ENCODE data around the gene ZNF334.

The ZNF334 gene

DNA sequence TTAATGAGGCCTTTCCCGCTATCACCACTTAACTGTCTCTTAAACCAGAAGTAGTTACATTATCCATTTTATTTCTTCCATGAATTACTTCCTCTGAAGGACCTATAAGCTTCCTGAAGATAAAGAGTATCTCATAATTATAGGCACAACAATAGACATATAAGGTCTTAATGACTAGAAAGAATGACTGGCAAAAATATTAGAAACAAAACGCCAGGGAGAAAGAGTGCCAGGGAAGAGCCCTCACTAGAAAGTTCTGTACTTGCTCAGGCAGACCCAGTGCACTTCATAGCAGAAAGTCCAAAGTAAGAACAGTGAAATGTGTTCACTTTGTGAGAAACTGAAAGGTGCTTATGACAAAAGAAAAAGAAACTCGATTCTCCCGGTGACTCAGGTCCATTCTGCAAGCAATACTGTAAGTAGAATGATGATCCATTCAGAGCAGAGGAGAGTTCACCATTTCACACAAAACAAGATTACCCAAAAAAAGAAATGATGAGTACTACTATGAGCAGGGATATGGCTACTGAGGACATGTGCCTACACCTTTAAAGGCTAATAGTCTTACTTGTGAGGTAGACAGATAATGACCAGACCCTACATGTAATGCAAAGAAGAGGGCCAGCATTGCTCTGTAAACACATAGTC is 5.5 kb downstream of the ZNF334 start:
- TF ChIP-seq, protein P1, sequence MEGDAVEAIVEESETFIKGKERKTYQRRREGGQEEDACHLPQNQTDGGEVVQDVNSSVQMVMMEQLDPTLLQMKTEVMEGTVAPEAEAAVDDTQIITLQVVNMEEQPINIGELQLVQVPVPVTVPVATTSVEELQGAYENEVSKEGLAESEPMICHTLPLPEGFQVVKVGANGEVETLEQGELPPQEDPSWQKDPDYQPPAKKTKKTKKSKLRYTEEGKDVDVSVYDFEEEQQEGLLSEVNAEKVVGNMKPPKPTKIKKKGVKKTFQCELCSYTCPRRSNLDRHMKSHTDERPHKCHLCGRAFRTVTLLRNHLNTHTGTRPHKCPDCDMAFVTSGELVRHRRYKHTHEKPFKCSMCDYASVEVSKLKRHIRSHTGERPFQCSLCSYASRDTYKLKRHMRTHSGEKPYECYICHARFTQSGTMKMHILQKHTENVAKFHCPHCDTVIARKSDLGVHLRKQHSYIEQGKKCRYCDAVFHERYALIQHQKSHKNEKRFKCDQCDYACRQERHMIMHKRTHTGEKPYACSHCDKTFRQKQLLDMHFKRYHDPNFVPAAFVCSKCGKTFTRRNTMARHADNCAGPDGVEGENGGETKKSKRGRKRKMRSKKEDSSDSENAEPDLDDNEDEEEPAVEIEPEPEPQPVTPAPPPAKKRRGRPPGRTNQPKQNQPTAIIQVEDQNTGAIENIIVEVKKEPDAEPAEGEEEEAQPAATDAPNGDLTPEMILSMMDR (conservative IDR thresholded peaks at IDR 0.05; ENCODE audit: low read depth, low read length): no peak
- H3K4me3 ChIP-seq (ENCODE audit: low read length): no peak overlapping the region
- DNase-seq (ENCODE audit: low read depth): no peak

DNA sequence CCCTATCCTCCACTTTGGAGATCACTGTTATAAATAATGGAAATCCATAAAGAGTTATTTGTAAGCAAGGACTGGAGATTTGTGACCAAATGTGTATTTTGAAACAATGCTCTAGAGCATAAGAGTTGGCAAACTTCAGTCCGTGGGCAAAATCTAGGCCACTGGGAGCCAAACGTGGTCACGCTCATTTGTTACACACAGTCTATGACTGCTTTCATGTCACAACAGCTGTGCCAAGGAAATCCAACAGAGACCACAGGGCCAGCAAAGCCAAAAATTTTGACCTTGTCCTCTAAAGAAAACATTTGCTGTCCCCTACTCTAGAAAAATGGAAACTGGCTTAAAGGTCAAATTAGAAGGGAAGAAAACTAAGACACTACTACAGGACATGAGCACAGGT is 7.9 kb downstream of the ZNF334 start:
- TF ChIP-seq, protein P1 (conservative IDR thresholded peaks at IDR 0.05; ENCODE audit: low read depth, low read length): no peak
- no peak for DNase-seq (ENCODE audit: low read depth)
- H3K4me3 ChIP-seq (ENCODE audit: low read length): no peak overlapping the region

DNA sequence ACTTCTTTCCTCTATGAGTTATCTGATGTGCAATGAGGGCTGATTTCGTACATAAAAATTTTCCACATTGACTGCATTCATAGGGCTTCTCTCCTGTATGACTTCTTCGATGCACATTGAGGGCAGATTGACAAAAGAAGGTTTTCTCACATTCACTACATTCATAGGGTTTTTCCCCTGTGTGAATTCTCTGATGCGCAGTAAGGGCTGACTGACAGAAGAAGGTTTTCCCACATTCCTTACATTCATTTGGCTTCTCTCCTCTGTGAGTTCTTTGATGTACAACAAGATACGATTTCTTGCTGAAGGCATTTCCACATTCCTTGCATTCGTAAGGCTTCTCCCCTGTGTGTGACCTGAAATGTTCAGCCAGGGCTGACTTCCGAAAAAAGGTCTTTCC is 11.4 kb downstream of the ZNF334 start:
- H3K4me3 ChIP-seq (ENCODE audit: low read length): no peak overlapping the region
- DNase-seq (ENCODE audit: low read depth): no peak
- TF ChIP-seq, protein P1 (conservative IDR thresholded peaks at IDR 0.05; ENCODE audit: low read depth, low read length): no peak

DNA sequence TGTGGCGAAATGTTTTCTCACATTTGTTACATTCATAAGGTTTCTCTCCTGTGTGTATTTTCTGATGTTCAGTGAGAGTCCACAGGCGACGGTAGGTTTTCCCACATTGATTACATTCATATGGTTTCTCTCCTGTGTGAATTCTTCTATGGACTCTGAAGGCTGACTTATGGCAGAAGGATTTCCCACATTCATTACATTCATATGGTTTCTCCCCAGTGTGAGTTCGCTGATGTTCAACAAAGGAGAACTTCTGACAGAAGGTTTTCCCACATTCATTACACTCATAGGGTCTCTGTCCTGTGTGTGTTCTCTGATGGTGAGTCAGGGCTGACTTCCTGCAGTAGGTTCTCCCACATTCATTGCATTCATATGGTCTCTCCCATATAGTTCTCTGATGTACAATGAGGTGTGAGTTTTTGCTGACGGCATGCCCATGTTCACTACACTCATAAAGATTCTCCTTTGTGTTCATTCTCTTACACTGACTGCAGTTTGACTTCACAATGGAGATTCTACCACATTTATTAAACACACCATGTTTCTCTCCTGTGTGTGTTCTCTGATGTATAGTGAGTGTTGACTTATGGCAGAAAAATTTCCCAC is 11.9 kb downstream of the ZNF334 start:
- H3K4me3 ChIP-seq (ENCODE audit: low read length): no peak overlapping the region
- DNase-seq (ENCODE audit: low read depth): no peak
- TF ChIP-seq, protein P1 (conservative IDR thresholded peaks at IDR 0.05; ENCODE audit: low read depth, low read length): no peak

DNA sequence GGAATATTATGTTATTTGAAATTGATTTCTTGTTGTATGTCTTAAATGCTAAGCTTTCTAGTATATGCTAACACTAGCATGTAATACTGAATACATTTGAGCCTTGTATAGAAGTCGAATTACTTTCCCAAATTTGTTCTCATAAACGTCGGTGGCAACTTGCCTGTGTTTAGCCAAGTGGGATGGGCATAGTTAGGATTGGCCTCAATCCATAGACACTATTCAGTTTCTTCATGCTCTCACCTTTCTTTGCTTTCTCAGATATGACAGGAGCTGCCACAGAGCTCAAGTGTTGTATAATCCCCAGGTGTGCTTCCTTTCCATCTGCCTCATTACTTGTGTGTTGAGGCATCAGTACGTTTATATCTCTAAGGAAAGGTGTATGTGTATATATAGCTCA is 19.3 kb downstream of the ZNF334 start:
- no peak overlapping the region for H3K4me3 ChIP-seq (ENCODE audit: low read length)
- DNase-seq (ENCODE audit: low read depth): no peak
- TF ChIP-seq, protein P1 (conservative IDR thresholded peaks at IDR 0.05; ENCODE audit: low read depth, low read length): no peak

DNA sequence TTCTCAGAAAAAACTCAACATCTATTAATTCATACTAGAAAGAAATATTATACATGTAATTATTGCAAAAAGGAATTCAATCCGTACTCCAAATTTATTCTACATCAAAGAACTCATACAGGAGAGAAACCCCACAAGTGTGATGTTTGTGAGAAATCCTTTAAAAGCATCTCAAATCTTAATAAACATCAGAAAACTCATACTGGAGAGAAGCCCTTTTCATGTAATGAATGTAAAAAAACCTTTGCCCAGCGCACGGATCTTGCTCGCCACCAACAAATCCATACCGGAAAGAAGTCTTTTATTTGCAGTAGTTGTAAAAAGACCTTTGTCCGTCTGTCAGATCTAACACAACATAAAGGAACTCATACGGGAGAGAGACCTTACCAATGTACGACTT is 22.0 kb downstream of the ZNF334 start:
- TF ChIP-seq, protein P1 (conservative IDR thresholded peaks at IDR 0.05; ENCODE audit: low read depth, low read length): no peak
- no peak overlapping the region for H3K4me3 ChIP-seq (ENCODE audit: low read length)
- no peak for DNase-seq (ENCODE audit: low read depth)

DNA sequence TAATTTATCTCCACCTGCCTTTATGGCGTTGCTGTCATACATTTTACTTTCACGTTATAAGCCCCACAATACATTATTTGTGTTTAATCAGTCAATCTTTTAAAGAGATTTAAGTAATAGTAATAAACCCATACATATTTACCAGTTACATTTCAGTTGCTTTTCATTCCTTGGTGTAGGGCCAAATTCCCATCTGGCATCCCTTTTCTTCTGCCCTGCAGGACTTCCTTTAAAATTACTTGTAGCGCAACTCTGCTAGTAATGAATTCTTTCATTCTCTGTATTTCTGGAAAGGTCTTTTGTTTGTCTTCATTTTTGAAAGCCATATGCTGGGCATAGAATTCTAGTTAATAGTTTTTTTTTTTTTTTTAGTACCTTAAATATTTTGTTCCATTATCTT is 24.9 kb downstream of the ZNF334 start:
- TF ChIP-seq, protein P1 (conservative IDR thresholded peaks at IDR 0.05; ENCODE audit: low read depth, low read length): no peak
- no peak overlapping the region for H3K4me3 ChIP-seq (ENCODE audit: low read length)
- no peak for DNase-seq (ENCODE audit: low read depth)
